Measurements from ENCODE around the gene SMKR1. TPM values are rescaled to one million over a fixed set of nuclear protein-coding genes. Genes with fewer than 3 reads are reported as not detected.

The SMKR1 gene
- total RNA-seq, 4 donors from 2014 or later = not detected

- TF ChIP-seq POLR2A (IDR thresholded peaks at IDR 0.05) = no peak
- TF ChIP-seq, protein P1, sequence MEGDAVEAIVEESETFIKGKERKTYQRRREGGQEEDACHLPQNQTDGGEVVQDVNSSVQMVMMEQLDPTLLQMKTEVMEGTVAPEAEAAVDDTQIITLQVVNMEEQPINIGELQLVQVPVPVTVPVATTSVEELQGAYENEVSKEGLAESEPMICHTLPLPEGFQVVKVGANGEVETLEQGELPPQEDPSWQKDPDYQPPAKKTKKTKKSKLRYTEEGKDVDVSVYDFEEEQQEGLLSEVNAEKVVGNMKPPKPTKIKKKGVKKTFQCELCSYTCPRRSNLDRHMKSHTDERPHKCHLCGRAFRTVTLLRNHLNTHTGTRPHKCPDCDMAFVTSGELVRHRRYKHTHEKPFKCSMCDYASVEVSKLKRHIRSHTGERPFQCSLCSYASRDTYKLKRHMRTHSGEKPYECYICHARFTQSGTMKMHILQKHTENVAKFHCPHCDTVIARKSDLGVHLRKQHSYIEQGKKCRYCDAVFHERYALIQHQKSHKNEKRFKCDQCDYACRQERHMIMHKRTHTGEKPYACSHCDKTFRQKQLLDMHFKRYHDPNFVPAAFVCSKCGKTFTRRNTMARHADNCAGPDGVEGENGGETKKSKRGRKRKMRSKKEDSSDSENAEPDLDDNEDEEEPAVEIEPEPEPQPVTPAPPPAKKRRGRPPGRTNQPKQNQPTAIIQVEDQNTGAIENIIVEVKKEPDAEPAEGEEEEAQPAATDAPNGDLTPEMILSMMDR (IDR thresholded peaks at IDR 0.05 in 4 of 5, conservative IDR thresholded peaks at IDR 0.05 in 1 of 5) = no peak
- Histone ChIP-seq H3K4me1 (peaks cover 36 to 40% of the 10 kb centered on the region in 2 donors), H3K27me3 (no peaks in the 10 kb centered on the region), H3K36me3 (peaks cover 0 to 40% of the 10 kb centered on the region in 2 donors), H3K4me3 (no peak overlapping the region), H3K27ac (peak overlapping the region in 1 of 4 donors; percentile 54), H3K9me3 (no peaks in the 10 kb centered on the region)
- ATAC-seq (no peak), DNase-seq (no peak)
- in situ Hi-C loops (cut with MboI; ENCODE audit: low sequenced_read_pairs in 4 of 4) = loop anchor here in 2 of 4 donors (10.0 to 25.0 kb wide), 2 partner anchors 249 to 252 kb away; no protein-coding TSS in a partner anchor
- intact Hi-C loops (cut with DNase I; ENCODE audit: low total_unique reads) = no loop called here
Observed at GRCh38 chr7:129464194-129464593, 38.1 kb upstream of the SMKR1 start.

- no peaks in the 10 kb centered on the region for H3K27me3 ChIP-seq
- intact Hi-C loops (cut with DNase I; ENCODE audit: low total_unique reads) = no loop called here
- DNase-seq = no peak
- TF ChIP-seq POLR2A (IDR thresholded peaks at IDR 0.05) = no peak
- TF ChIP-seq, protein P1 (IDR thresholded peaks at IDR 0.05 in 4 of 5, conservative IDR thresholded peaks at IDR 0.05 in 1 of 5) = no peak
- H3K4me3 ChIP-seq = no peak overlapping the region
- H3K9me3 ChIP-seq = no peaks in the 10 kb centered on the region
- H3K4me1 ChIP-seq = peaks cover 38 to 40% of the 10 kb centered on the region in 2 donors
- in situ Hi-C loops (cut with MboI; ENCODE audit: low sequenced_read_pairs in 4 of 4) = loop anchor here in 2 of 4 donors (10.0 to 25.0 kb wide), 2 partner anchors 250 to 253 kb away; no protein-coding TSS in a partner anchor
- H3K36me3 ChIP-seq = peaks cover 0 to 31% of the 10 kb centered on the region in 2 donors
- no peak overlapping the region for H3K27ac ChIP-seq
- no peak for ATAC-seq
Observed at GRCh38 chr7:129465080-129465479, 37.3 kb upstream of the SMKR1 start.

DNA sequence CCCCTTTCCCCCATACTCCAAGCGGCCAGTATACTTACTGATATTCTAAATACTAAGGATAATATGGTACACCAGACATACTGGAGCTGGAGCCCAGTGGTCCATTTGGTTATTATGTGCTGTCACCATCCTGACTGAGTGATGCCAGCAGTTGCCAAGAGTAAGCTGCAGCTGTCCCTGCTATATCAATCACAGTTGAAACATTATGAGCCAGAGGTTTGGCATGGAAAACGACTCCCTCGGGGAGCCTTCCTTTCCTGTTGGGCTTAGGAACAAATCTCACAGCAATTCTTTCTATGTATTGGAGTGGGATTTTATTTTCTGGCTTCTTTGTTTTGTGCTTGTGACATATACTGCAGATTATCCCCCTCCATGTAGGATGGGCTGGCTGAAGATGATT is 35.5 kb upstream of the SMKR1 start:
- DNase-seq = peak; percentile 57 to 73
- Histone ChIP-seq H3K4me1 (peaks cover 38 to 40% of the 10 kb centered on the region in 2 donors), H3K27ac (peak overlapping the region; percentile 67 to 77 (median 76)), H3K36me3 (peaks cover 0 to 14% of the 10 kb centered on the region in 2 donors), H3K27me3 (no peaks in the 10 kb centered on the region), H3K9me3 (no peaks in the 10 kb centered on the region), H3K4me3 (no peak overlapping the region)
- no peak for TF ChIP-seq POLR2A (IDR thresholded peaks at IDR 0.05)
- TF ChIP-seq, protein P1 (IDR thresholded peaks at IDR 0.05 in 4 of 5, conservative IDR thresholded peaks at IDR 0.05 in 1 of 5) = no peak
- in situ Hi-C loops (cut with MboI; ENCODE audit: low sequenced_read_pairs in 4 of 4) = loop anchor here in 2 of 4 donors (10.0 to 25.0 kb wide), 2 partner anchors 252 to 254 kb away; no protein-coding TSS in a partner anchor
- intact Hi-C loops (cut with DNase I; ENCODE audit: low total_unique reads) = no loop called here
- peak; percentile 89 to 94 for ATAC-seq

GRCh38 chr7:129468087-129468486 is 34.2 kb upstream of the SMKR1 start:
- in situ Hi-C loops (cut with MboI; ENCODE audit: low sequenced_read_pairs in 4 of 4) = loop anchor here in 2 of 4 donors (10.0 to 25.0 kb wide), 2 partner anchors 253 to 256 kb away; no protein-coding TSS in a partner anchor
- DNase-seq (no peak), ATAC-seq (peak in 1 of 2 donors; percentile 37)
- Histone ChIP-seq H3K4me1 (peaks cover 38 to 40% of the 10 kb centered on the region in 2 donors), H3K27ac (peak overlapping the region; percentile 6 to 77 (median 71)), H3K36me3 (peaks cover 0 to 7% of the 10 kb centered on the region in 2 donors), H3K4me3 (no peak overlapping the region), H3K9me3 (no peaks in the 10 kb centered on the region), H3K27me3 (no peaks in the 10 kb centered on the region)
- intact Hi-C loops (cut with DNase I; ENCODE audit: low total_unique reads) = no loop called here
- no peak for TF ChIP-seq POLR2A (IDR thresholded peaks at IDR 0.05)

GRCh38 chr7:129468547-129468946 is 33.8 kb upstream of the SMKR1 start:
- Histone ChIP-seq H3K36me3 (peaks cover 0 to 5% of the 10 kb centered on the region in 2 donors), H3K27ac (peak overlapping the region in 3 of 4 donors; percentile 6 to 77 (median 75)), H3K27me3 (no peaks in the 10 kb centered on the region), H3K4me3 (no peak overlapping the region), H3K9me3 (no peaks in the 10 kb centered on the region), H3K4me1 (peaks cover 37 to 40% of the 10 kb centered on the region in 2 donors)
- intact Hi-C loops (cut with DNase I; ENCODE audit: low total_unique reads) = no loop called here
- in situ Hi-C loops (cut with MboI; ENCODE audit: low sequenced_read_pairs in 4 of 4) = loop anchor here in 2 of 4 donors (10.0 to 25.0 kb wide), 2 partner anchors 254 to 256 kb away; no protein-coding TSS in a partner anchor
- TF ChIP-seq POLR2A (IDR thresholded peaks at IDR 0.05) = no peak
- TF ChIP-seq, protein P1 (IDR thresholded peaks at IDR 0.05 in 4 of 5, conservative IDR thresholded peaks at IDR 0.05 in 1 of 5) = no peak
- ATAC-seq (peak in 1 of 2 donors; percentile 75), DNase-seq (peak in 1 of 2 donors; percentile 21)
